ENCODE data around the gene TLCD1. TPM values are rescaled to one million over a fixed set of nuclear protein-coding genes. Genes with fewer than 3 reads are reported as not detected.

TLCD1 gene
- total RNA-seq, 1 donor from 2014 or later, result 18.1 TPM

DNA sequence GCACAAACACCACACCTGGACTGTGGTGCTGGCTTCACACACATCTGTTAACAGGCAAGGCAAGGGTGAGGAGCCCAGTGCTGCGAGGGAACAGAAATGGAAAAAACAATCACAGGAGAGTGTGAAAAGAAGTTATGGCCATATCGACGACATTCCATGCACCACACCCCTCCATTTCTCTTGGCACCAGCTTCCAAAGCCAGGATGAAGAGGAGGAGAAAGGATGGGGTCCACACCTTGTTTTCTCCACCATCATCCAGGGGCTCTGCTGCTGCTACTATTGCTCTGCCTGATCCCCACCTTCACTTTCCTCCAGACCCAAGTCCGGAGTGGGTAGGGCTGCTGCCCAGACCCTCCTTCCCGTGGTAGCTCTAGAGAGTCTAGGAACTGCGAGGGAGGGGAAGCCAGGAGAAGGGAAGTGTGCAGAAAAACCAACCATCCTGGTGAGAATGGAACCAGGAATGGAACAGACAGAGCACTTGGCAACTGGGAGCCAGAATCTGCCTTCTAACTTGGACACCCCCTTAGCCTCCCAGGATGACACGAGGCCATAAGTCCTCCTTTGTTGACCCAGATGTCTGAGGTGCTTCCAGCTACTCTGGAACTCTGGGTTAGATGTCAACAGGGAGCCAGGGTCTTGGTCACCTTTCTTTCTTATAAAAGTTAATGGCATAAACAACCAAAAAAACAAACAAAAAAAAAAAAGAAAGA is 13.2 kb downstream of the TLCD1 start:
- DNase-seq (ENCODE audit: low spot score), result no peak

DNA sequence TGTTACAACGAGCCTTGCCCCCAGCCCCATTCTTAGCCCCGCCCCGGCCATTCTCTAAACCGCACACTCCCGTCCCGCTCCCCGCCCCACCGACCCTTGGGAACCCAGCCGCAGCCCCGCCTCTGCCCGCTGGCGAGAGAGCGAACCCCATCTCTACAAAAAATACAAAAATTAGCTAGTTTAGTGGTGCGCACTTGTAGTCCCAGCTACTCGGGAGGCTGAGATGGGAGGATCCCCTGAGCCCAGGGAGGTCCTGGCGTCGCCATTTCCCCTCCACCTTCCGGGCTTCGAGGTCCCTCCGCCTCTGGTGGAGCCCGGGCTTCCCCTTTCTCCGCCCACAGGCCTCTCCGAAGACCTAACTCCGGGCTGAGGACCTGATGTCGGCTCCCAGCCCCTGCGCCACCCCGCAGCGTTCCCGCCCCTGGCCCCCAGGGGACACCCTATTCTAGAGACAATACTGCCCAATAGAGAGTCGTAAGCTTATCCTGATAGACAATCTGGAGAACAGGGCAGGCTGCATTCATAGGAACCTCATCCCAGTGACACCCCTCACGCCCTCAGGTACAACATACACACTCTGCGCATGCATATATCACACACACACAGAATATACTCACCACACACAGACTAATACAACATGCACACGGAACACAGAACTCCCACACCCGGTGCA is 13.9 kb downstream of the TLCD1 start:
- peak; percentile 70 for DNase-seq (ENCODE audit: low spot score)

DNA sequence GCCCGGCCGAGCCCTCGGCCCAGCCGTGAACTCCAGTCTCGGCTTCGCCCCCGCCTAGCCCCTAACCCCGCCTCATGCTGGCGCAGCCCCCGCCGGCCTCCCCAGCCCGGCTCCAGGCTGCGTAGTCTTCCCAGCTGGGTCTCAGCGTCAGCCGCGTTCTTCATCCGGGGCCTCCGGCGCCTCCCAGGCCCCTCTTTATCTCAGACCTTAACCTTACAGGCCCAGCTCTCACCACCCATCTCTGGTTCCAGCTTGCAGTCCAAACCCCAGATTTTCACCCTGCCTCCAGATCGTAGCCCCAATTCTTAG is 14.4 kb downstream of the TLCD1 start, which contains the start of gene PROCA1:
Gene PROCA1, minus strand, starts transcription at position 166 of the 309 bp plus-strand sequence. CDS start 228 bp downstream, outside the sequence.
- no peak for DNase-seq (ENCODE audit: low spot score)

DNA sequence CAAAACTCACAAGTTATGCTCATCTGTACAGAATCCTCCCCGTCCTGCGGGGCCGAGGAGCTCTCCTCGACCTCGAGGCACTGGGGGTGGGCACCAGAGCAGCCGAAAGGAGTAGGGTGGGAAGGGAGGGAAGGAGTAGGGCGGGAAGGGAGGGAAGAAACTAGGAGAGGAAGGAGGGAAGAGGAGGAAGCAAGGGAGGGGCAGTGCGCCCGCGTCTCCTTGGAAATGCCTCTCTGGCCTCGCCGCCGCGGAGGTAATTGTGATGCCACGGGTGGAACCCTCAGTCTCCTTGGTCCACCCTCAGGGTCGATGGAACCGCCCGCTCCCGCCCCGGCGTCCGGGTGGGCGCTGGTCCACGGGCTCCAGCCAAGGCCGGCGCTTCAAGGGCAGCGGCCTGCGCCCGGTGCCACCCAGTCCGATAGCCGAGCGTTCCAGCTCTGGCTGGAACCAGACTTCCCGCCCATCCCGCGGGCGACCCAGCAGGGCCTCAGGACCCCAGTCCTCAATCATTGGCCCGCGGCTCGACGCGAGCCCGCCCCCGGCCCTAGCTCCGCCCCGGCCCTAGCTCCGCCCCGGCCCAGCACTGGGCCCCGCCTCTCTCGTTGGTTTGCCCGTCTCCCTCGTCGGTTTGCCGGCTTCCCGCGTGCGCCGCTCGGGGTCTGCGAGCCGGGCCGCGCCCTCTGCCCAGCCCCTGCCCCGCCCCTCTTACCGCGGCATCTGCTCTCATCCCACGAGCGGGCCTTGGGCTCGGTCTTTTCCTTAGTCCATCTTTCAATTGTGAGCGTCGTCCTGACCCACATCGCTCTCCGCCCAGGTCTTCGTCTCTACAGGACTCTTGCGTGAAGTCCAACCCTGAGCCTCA is 14.9 kb downstream of the TLCD1 start:
- peak; percentile 93 for DNase-seq (ENCODE audit: low spot score)

DNA sequence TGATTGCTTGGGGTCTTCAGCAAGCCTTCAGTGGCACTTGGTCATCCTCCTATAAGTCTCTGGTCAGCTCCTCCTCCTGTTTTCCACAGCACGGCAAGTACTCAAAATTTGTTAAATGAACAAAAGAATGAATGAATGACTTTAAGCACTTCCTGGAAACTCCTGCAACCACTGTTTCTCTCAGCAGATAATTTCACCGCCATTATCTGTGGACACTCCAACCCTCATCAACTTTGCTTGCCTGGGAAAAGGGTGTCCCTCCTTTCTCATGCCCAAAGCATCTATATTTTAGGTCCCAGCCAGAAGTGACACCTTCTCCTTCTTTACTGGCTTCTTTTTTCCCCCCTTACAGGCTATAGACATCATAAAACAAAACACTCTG is 18.7 kb downstream of the TLCD1 start:
- DNase-seq (ENCODE audit: low spot score), result no peak

DNA sequence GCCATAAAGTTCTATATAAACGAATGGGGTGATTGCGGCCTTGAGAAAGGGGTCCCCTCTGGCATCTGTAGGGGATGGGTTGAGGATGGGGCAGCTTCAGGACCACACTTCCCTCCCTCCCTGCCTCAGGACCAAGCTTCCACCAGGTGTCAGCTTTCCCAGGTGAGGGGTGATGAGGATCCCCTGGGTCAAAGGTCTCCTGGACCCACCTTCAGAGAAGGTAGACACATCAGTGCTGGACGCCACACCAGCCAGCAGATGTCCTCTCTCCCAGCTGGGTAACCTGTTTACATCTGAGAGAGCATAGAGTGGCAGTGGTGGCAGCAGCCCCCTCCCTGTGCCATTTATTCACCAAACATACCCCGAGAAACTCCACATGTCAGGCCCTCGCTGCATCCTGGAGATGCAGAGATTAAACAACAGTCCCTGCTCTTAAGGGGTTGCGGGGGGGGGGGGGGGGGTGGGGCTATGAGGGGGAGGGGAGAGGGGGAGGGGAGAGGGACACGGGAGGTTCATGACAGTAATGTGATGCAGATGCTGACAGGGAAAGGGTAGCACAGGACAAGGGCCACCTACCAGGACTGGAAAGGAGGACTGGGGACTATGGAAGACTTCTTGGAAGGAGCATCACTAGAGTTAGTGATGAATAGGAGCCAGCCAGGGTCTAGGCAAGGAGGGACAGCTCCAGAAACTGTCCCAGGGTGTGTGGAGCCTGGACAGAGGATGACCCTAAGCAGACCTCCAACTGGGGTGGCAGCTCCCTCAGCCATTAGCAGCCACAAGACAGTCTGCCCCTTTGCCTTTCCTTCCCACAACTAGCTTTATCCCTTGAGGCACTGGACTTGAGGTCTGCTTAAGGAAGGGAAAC is 19.3 kb downstream of the TLCD1 start:
- DNase-seq (ENCODE audit: low spot score), result no peak

DNA sequence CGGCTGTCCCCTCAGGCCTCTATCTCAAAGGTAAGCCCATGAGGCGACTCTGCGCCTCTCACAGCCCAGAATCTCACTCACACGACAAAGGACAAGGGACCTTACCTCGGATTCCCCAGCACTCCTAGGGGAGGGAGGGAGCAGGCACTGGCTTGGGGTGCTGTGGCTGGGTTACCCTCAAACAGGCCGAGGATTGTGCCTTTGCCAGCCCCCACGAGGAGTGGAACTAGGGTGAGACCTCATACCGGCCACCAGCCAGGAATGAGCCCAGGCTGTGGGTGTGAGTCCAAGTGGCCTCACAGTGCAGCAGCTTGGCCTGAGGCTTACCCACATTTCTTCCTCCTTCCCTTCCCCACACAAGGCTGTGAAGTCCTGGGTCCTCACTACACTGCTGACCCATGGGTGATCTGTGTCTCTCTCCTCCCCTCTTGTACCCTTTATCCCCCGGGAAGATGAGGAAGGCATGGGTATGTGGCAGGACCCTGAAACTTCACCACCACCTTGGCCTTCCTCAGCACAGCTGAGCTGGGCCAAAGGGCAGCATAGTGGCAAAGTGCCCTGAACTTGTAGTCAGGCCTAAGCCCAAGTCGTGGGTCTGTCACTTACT is 20.2 kb downstream of the TLCD1 start:
- no peak for DNase-seq (ENCODE audit: low spot score)

DNA sequence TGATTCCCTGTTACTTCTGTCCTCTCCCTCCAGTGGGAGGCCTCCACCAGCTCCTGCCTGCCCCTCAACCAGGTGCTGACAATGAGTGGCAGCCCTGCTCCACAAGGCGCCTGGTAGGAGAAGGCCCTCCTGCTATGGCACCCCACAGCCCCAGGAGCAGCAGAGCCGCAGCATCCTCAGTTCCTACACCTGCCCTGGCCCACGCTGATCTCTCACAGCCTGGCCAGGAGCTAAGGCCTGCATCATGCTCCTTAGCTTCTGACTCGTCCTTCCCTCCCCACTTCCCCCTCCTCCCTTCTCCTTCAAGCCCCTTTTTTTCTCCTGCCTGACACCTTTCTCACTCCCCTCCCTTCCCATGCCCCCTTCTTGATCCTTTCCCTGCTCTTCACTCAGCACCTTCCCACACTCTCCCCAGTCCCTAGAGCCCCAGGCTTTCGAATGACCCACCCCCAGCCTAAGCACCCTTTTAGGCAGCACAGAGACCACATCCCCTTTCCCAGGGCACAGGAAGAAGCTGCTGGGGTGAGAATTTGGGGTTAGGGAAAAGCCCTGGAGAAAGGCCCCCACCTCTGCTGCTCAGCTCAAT is 20.9 kb downstream of the TLCD1 start:
- DNase-seq (ENCODE audit: low spot score), result no peak

DNA sequence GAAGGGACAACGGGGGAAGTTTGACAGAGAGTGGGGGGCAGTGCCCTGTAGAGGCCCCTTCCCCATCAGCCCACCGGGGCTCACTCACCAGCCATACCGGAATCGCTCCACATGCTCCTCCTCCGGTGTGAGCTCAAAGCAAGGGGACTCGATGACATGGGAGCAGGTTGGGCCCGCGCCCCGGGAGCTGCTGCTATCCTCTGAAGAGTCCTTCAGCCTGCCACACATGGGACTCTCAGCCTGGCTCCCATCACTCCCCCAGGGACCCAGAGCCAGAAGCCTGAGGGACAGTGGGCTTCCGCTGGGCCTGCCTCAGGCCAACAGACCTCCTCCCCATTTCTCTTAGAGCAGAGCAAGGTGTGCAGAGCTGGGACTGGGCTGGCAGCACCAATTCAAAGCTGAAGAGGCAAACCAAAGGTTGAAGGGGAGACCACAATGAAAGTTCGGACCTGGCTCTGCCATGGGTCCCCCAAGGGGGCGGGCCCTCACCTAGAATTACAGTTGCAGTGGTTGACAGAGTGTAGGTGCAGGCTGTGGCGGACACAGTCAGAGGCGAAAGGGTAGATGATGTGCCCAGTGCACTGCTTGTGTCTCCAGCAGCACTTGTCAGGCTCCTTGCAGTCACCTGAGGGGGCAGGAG is 21.7 kb downstream of the TLCD1 start:
- DNase-seq (ENCODE audit: low spot score), result no peak

DNA sequence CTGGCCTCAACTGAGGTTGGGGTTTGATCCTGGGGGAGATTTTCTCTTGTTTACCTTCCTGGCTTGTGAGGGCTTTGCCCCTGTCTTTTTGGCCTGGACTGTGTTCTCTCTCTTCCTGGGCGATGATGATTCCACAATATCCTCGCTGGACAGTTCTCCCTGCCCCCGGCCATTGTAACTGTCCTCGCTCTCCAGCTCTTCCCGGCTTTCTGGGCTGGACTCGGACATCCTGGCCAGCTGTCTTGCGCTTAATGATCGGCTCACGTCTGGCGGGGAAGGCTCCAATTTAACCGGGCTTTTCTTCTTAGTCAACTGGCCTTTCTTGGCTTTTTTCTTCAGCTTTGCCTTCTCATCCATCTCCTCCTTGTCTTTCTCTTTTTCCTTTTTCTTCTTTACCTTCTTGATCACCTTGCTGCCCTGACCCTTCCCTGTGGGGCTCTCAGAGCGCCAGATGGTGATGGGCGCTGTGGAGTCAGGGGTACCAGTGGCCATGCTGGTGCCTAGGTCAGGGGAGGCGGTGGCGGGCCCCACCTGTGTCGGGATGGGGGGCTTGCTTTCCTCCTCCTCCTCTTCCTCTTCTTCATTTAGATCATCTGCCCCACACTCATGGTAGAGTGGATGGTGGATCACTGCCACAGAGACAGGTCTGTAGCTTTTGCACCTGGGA is 22.3 kb downstream of the TLCD1 start:
- no peak for DNase-seq (ENCODE audit: low spot score)

DNA sequence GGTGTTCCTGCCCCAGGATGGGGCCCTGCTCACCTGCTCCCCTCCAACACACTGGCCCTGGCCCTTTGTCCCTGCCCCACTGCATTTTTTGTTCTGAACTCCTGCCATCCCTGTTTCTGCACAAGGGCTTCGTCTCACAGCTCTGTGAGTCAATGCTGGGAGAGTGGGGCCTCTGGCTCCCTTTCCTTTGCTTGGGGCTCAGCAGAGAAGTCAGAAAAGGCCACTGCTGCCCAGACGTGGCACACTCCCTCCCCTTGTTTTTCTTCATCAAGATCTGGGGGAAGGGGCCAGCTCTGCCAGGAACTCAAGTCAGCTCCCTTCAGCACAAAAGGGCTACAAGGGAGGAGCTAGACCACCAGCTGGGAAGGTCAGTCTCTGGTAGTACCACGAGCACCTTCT is 23.3 kb downstream of the TLCD1 start:
- DNase-seq (ENCODE audit: low spot score), result no peak

DNA sequence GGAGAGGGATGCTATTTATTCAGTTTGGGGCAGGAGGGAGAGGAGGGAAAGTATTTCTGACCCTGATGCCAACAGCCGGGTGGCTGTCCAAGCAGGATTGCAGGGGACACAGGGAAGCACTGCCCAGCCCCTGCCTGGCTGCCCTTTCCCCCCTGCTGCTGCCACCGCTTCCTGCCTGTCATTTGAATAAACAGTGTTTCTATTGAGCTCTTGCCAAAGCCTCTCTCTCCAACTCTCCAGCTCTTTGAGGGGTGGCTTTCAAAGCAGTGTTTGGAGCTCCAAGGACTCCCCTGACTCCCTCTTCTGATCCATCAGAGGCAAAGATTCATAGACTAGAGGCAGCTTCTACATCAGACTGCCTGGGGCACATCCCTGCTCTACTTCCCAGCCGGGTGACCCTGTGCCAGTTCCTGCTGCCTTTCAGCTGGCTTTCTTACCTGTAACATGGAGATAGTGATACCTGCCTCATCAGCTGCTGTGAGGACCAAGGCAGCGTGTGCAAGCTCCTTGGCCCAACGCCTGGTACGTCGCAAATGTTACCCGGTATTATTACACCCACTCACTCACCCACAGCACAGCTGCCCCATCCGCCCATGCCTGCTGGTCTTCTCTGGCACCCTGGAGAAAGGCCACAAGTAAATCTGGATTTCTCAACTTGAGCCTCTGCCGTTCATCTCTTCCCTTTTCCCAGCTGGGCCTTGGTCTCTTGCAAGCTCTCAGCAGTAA is 23.8 kb downstream of the TLCD1 start:
- no peak for DNase-seq (ENCODE audit: low spot score)

DNA sequence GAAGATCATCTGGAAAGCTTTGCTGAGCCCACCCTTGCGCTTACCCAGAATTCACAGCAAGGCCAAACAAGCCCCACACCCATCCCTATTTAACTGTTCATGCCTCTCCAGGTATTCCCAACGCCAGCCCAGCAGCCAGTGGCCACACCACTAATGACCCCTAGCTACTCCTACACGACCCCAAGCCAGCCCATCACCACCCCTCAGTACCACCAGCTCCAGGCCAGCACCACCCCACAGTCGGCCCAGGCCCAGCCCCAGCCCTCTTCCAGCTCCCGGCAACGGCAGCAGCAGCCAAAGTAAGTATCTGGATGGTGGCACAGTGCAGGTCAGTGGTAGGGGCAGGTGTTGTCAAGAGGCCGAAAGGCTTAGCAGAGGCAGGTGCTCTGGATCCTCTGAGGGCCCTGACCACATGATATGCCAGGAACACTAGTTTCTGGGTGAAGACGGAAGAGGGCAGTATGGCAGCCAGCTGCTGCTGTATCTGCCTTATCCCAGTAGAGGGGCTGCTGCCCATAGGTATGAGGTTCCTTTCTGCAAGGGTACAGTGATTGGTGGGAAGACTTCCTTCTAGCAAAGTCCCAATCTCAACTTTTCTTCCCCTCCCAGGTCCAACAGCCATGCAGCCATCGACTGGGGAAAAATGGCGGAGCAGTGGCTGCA is 25.1 kb downstream of the TLCD1 start:
- no peak for DNase-seq (ENCODE audit: low spot score)

DNA sequence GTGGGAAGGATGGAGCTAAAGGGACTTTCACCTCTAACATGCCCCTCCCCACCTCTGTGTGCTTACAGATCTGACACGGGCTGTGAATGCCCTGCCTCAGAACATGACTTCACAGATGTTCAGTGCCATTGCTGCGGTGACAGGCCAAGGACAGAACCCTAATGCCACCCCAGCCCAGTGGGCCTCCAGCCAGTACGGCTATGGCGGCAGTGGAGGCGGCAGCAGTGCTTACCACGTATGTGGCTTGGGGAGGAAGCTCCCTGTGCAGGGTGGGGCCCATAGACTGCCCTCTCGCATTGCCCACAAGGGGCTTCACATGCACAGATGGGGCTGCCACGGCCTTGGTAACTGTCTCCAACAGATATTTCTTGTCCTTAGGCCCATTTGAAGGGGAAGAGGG is 25.8 kb downstream of the TLCD1 start:
- DNase-seq (ENCODE audit: low spot score), result no peak

DNA sequence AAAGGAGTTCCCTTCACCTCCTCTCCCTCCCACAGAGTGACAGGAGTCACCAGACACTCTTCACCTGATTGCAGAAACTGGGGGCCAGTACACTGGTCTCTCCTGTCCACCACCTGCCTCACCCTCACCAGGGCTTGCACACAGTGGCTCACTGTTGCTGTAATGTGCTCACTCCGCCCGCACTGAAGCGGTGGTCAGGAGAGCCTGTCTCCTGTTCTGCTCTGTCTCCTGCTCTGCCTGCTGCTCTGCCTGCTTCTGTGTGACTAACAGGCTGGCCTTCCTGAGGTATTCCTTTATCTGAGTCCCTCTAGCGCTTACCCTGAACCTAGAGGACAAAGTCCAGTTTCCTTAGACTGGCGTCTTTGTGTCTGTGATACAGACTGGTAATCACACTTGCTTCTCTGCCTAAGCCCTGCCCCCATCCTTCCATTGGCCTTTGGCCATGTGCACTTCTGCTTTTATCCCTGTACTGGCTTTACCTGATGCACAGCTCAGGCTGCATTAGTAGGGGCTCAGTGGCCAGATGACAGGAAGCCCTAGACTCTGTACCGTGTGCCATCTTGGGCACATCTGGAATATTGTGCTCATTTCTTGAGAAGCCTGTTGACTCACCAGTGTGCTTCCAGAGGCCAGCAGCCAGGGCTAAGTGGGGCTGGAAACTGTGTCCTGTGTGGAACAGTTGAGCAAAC is 27.6 kb downstream of the TLCD1 start:
- no peak for DNase-seq (ENCODE audit: low spot score)

DNA sequence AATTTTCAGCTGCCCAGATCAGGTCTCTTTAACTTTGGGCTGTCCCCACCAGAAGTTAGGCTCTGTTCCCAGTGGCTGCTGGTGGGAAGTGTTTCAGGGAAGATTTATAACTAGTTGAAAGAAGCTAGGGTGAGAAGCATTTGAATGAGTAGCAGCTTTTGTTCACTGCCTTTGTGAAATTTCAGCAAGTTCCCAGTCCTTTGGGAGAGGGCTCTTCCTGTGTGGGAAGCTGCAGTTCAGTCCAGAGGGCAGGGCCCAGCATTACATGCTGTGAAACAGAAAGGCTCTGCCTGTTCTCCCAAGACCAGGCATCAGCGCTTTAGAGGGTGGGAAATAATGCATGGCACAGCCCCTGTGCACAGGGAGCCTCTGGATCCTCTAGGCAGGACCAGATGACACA is 32.2 kb downstream of the TLCD1 start:
- DNase-seq (ENCODE audit: low spot score), result no peak

DNA sequence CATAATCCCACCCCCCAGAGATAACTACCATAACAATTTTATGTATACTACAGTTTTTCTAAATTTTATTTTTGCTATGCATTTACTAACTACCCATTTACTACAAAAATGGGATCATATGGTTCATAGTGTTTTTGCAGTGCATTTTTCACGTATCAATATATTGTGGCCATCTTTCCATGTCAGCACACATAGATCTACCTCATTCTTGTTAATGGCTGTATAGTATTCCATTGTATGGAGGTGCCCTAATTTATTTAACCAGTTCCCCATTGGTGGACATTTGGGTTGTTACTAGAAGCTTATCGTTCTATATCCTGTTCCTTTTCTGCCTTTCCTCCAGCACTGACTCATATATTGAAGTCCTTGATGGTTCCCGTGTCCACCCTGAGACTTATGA is 37.0 kb downstream of the TLCD1 start:
- DNase-seq (ENCODE audit: low spot score), result no peak

DNA sequence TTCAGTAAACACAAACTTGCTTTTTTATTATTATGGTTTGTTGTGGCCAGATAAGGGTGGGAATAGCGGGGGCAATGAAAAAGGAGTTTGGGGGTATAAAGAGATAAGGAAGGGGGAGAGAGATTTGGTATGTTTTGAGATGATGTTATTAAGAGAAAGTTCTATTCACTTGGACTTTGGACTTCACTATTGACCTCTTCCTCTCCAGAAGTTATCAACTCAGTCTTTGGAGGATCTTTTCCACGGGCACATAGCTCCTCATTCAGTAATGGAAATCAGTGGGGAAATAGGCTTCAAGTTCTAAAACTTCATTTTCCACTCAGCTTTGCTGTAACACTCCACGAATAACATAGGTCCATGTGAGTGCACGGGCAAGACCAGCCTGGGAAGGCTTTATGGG is 37.6 kb downstream of the TLCD1 start:
- DNase-seq (ENCODE audit: low spot score), result no peak
